Measurements from ENCODE around the gene DIP2A. TPM values are rescaled to one million over a fixed set of nuclear protein-coding genes. Genes with fewer than 3 reads are reported as not detected.
"Not testable (repeated sequence)": the region's sequence is repeated elsewhere in the genome, so short reads cannot be mapped to it uniquely, and the experiment has no call there.

Gene DIP2A
- polyA plus RNA-seq, 1 donor = 53.3 TPM

DNA sequence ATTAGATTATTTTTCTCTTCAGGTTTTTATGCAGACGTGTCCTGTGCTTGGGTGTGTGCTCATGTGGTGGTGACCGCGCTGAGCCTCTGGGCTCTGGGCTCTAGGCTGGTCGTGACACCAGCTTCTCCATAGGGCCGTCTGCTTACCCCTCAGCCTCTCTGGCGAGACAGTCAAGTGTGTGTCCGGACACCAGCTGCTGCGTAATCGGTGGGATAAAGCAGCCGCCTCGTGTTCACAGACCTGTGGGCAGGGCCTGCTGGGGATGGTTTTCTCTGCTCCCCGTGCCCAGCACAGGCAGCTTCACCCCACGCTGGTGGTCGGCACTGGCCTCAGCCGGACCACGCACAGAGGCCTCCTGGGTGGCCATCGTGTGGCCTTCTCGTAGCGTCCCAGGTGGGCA lies 33.6 kb upstream of the DIP2A start:
- Histone ChIP-seq H3K27me3 (ENCODE audit: control insufficient read depth, insufficient read depth, low read length) (no peaks in the 10 kb centered on the region), H3K9me3 (ENCODE audit: control insufficient read depth, low read depth, low read length) (no peaks in the 10 kb centered on the region), H3K4me3 (ENCODE audit: low read length) (no peak overlapping the region), H3K27ac (ENCODE audit: low read length) (no peak overlapping the region), H3K36me3 (ENCODE audit: control insufficient read depth, insufficient read depth, low read length) (peaks cover 39% of the 10 kb centered on the region), H3K4me1 (ENCODE audit: control insufficient read depth, insufficient read depth, low read length) (no peaks in the 10 kb centered on the region)
- WGBS (ENCODE audit: insufficient coverage, low lambda C conversion rate) = no CpG with 5 or more reads among the region's 19 CpGs
- no peak for DNase-seq

- no peaks in the 10 kb centered on the region for H3K27me3 ChIP-seq (ENCODE audit: control insufficient read depth, insufficient read depth, low read length)
- H3K4me3 ChIP-seq (ENCODE audit: low read length) = no peak overlapping the region
- no peak overlapping the region for H3K27ac ChIP-seq (ENCODE audit: low read length)
- no peaks in the 10 kb centered on the region for H3K9me3 ChIP-seq (ENCODE audit: control insufficient read depth, low read depth, low read length)
- peaks cover 41% of the 10 kb centered on the region for H3K36me3 ChIP-seq (ENCODE audit: control insufficient read depth, insufficient read depth, low read length)
- DNase-seq = no peak
- WGBS (ENCODE audit: insufficient coverage, low lambda C conversion rate) = no CpG with 5 or more reads among the region's 23 CpGs
- H3K4me1 ChIP-seq (ENCODE audit: control insufficient read depth, insufficient read depth, low read length) = no peaks in the 10 kb centered on the region
These were observed 33.1 kb upstream of the DIP2A start for GRCh38 chr21:46425571-46425970.

DNA sequence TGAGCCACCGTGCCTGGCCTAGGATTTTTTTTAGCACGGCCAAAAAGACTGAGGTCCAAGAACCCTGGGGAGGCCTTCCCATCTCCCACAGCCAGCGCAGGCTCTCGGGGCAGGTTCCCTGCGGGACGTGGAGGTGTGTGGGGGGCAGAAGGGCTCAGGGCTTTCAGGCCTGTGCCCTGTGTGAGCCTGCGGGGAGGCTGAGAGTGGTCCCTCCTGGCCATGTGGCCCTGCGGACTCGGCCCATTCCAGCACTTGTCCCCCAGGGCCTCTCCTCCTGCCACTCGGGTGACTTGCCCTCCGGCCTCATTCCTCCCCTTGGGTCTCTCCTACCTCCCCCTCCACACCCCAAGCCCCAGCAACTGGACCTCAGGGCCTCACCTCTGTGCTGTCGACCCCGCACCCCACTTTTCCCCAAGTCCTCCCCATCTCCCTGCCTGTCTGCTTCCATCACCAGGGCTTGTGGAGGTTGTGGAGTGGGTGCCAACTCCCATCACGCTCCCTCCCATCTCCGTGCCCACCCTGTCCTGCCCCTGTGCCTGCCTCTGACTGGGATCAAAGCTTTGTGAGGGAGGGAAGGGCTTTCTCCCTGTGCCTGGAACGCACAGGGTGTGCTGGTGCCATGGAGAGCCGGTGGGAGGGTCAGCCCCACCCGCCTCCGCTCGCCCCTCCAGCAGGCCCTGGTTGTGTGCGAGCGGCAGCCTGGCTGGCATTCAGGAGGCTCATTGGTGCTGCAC lies 32.2 kb upstream of the DIP2A start:
- no peak for DNase-seq
- H3K36me3 ChIP-seq (ENCODE audit: control insufficient read depth, insufficient read depth, low read length) = peaks cover 45% of the 10 kb centered on the region

GRCh38 chr21:46427516-46427915 lies 31.2 kb upstream of the DIP2A start:
- no CpG with 5 or more reads among the region's 14 CpGs for WGBS (ENCODE audit: insufficient coverage, low lambda C conversion rate)
- Histone ChIP-seq H3K36me3 (ENCODE audit: control insufficient read depth, insufficient read depth, low read length) (peaks cover 46% of the 10 kb centered on the region), H3K27ac (ENCODE audit: low read length) (no peak overlapping the region), H3K9me3 (ENCODE audit: control insufficient read depth, low read depth, low read length) (no peaks in the 10 kb centered on the region), H3K4me3 (ENCODE audit: low read length) (no peak overlapping the region), H3K4me1 (ENCODE audit: control insufficient read depth, insufficient read depth, low read length) (no peaks in the 10 kb centered on the region), H3K27me3 (ENCODE audit: control insufficient read depth, insufficient read depth, low read length) (no peaks in the 10 kb centered on the region)
- no peak for DNase-seq

More for the DNA sequence above, 32.2 kb upstream of the DIP2A start:
- 100% methylated on average over 1 of the region's 22 CpGs for WGBS (ENCODE audit: insufficient coverage, low lambda C conversion rate)
- Histone ChIP-seq H3K4me3 (ENCODE audit: low read length) (no peak overlapping the region), H3K9me3 (ENCODE audit: control insufficient read depth, low read depth, low read length) (no peaks in the 10 kb centered on the region), H3K27ac (ENCODE audit: low read length) (no peak overlapping the region), H3K27me3 (ENCODE audit: control insufficient read depth, insufficient read depth, low read length) (no peaks in the 10 kb centered on the region), H3K4me1 (ENCODE audit: control insufficient read depth, insufficient read depth, low read length) (no peaks in the 10 kb centered on the region)

GRCh38 chr21:46428286-46428685 lies 30.4 kb upstream of the DIP2A start:
- no peaks in the 10 kb centered on the region for H3K27me3 ChIP-seq (ENCODE audit: control insufficient read depth, insufficient read depth, low read length)
- no CpG with 5 or more reads among the region's 23 CpGs for WGBS (ENCODE audit: insufficient coverage, low lambda C conversion rate)
- no peak for DNase-seq
- no peak overlapping the region for H3K27ac ChIP-seq (ENCODE audit: low read length)
- H3K4me3 ChIP-seq (ENCODE audit: low read length) = no peak overlapping the region
- H3K4me1 ChIP-seq (ENCODE audit: control insufficient read depth, insufficient read depth, low read length) = no peaks in the 10 kb centered on the region
- H3K9me3 ChIP-seq (ENCODE audit: control insufficient read depth, low read depth, low read length) = no peaks in the 10 kb centered on the region
- peaks cover 43% of the 10 kb centered on the region for H3K36me3 ChIP-seq (ENCODE audit: control insufficient read depth, insufficient read depth, low read length)

DNA sequence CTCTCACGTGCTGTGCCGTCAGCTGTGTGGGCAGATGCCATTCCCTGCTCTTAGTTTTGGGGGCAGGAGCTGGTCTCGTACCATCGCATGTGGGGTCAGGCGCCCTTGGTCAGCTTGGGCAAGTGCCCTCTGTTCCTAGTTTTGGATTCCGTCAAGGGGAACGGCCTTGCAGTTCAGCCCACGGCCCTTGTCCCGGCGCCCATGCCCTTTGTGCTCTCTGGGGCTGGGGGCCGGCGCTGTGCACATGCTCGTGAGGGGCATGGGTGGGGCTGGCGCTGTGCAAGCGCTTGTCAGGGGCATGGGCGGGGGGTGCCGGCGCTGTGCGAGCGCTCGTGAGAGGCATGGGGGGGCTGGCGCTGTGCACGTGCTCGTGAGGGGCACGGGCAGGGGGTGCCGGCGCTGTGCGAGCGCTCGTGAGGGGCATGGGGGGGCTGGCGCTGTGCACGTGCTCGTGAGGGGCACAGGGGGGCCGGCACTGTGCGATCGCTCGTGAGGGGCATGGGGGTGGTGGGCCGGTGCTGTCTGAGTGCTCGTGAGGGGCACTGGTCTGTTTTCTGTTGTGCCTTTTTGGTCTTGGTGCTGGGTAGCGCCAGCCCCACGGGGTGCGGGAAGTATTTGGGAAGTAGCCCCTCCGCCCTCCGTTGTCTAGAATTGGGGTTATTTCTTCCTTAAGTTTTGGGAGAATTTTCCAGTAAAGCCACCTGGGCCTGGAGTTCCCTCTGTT lies 29.5 kb upstream of the DIP2A start:
- Histone ChIP-seq H3K9me3 (ENCODE audit: control insufficient read depth, low read depth, low read length) (no peaks in the 10 kb centered on the region), H3K27me3 (ENCODE audit: control insufficient read depth, insufficient read depth, low read length) (no peaks in the 10 kb centered on the region), H3K4me1 (ENCODE audit: control insufficient read depth, insufficient read depth, low read length) (no peaks in the 10 kb centered on the region), H3K36me3 (ENCODE audit: control insufficient read depth, insufficient read depth, low read length) (peaks cover 44% of the 10 kb centered on the region), H3K4me3 (ENCODE audit: low read length) (no peak overlapping the region), H3K27ac (ENCODE audit: low read length) (no peak overlapping the region)
- no CpG with 5 or more reads among the region's 44 CpGs for WGBS (ENCODE audit: insufficient coverage, low lambda C conversion rate)
- DNase-seq = no peak

DNA sequence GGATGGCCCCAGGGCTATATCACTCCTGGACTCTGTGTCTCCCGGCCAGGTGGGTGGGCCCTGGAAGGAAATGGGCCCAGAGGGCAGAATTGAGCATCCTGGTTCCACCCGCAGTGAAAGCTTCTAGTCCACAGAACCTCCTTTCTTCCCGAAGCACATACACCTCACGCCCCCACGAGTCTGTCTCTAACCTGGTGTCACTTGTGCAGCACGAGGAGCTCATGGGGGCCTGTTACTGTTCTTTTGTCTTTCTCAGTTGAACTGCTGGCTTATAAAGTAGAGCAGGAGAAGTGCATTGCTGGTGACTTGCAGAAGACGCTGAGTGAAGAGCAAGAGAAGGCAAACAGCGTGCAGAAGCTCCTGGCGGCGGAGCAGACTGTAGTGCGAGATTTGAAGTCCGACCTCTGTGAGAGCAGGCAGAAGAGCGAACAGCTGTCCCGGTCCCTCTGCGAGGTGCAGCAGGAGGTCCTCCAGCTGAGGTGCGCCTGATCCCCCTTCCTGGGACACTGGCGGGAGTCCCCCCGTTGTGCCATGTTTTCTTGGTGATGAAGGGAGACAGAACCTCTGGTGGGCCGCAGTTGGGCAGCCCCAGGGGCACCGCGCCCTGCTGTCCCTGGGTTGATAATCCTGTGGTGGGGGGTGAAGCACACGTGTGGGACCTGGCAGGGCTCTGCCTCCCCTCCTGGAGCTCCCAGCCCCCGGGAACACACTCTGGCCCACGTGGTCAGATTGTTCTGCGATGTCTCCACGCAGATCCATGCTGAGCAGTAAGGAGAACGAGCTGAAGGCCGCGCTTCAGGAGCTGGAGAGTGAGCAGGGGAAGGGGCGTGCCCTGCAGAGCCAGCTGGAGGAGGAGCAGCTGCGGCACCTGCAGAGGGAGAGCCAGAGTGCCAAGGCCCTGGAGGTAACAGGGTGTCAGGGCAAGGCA lies 28.7 kb upstream of the DIP2A start:
- peaks cover 51% of the 10 kb centered on the region for H3K36me3 ChIP-seq (ENCODE audit: control insufficient read depth, insufficient read depth, low read length)
- no peak overlapping the region for H3K27ac ChIP-seq (ENCODE audit: low read length)
- no peaks in the 10 kb centered on the region for H3K27me3 ChIP-seq (ENCODE audit: control insufficient read depth, insufficient read depth, low read length)
- H3K4me1 ChIP-seq (ENCODE audit: control insufficient read depth, insufficient read depth, low read length) = no peaks in the 10 kb centered on the region
- no peak overlapping the region for H3K4me3 ChIP-seq (ENCODE audit: low read length)
- DNase-seq = no peak
- no CpG with 5 or more reads among the region's 31 CpGs for WGBS (ENCODE audit: insufficient coverage, low lambda C conversion rate)
- H3K9me3 ChIP-seq (ENCODE audit: control insufficient read depth, low read depth, low read length) = no peaks in the 10 kb centered on the region

DNA sequence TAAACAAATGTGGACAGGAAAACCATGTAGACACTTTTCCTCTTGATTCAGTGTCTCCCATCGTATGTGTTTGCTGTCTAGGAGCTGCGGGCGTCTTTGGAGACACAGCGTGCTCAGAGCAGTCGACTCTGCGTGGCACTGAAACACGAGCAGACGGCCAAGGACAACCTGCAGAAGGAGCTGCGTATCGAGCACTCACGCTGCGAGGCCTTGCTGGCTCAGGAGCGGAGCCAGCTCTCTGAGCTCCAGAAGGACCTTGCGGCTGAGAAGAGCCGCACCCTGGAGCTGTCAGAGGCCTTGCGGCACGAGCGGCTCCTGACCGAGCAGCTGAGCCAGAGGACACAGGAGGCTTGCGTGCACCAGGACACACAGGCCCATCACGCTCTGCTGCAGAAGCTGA lies 27.2 kb upstream of the DIP2A start:
- Histone ChIP-seq H3K9me3 (ENCODE audit: control insufficient read depth, low read depth, low read length) (peaks cover 4% of the 10 kb centered on the region), H3K36me3 (ENCODE audit: control insufficient read depth, insufficient read depth, low read length) (peaks cover 58% of the 10 kb centered on the region), H3K27ac (ENCODE audit: low read length) (no peak overlapping the region), H3K4me3 (ENCODE audit: low read length) (no peak overlapping the region), H3K4me1 (ENCODE audit: control insufficient read depth, insufficient read depth, low read length) (no peaks in the 10 kb centered on the region), H3K27me3 (ENCODE audit: control insufficient read depth, insufficient read depth, low read length) (no peaks in the 10 kb centered on the region)
- no CpG with 5 or more reads among the region's 21 CpGs for WGBS (ENCODE audit: insufficient coverage, low lambda C conversion rate)
- DNase-seq = no peak

- Histone ChIP-seq H3K4me1 (ENCODE audit: control insufficient read depth, insufficient read depth, low read length) (no peaks in the 10 kb centered on the region), H3K36me3 (ENCODE audit: control insufficient read depth, insufficient read depth, low read length) (peaks cover 60% of the 10 kb centered on the region)
- no peak for DNase-seq
These were observed 26.7 kb upstream of the DIP2A start for GRCh38 chr21:46431884-46432488.

DNA sequence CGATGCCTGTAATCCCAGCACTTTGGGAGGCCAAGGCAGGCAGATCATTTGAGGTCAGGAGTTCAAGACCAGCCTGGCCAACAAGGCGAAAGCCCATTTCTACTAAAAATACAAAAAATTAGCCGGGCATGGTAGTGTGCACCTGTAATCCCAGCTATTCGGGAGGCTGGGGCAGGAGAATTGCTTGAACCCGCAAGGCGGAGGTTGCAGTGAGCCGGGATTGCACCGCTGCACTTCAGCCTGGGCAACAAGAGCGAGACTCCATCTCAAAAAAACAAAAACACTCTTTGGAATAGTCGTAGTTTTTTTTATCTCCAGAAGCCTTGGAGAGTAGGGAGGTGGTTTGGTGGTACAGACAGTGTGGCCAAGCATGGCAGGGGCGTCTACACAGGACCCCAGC lies 25.6 kb upstream of the DIP2A start:
- not testable (repeated sequence) for H3K4me3 ChIP-seq (ENCODE audit: low read length); H3K27me3 ChIP-seq (ENCODE audit: control insufficient read depth, insufficient read depth, low read length); DNase-seq; H3K4me1 ChIP-seq (ENCODE audit: control insufficient read depth, insufficient read depth, low read length); H3K27ac ChIP-seq (ENCODE audit: low read length); H3K9me3 ChIP-seq (ENCODE audit: control insufficient read depth, low read depth, low read length)
- peaks cover 59% of the 10 kb centered on the region for H3K36me3 ChIP-seq (ENCODE audit: control insufficient read depth, insufficient read depth, low read length)
- 100% methylated on average over 2 of the region's 11 CpGs for WGBS (ENCODE audit: insufficient coverage, low lambda C conversion rate)

More at GRCh38 chr21:46431884-46432488, 26.7 kb upstream of the DIP2A start:
- Histone ChIP-seq H3K4me3 (ENCODE audit: low read length) (no peak overlapping the region), H3K27me3 (ENCODE audit: control insufficient read depth, insufficient read depth, low read length) (no peaks in the 10 kb centered on the region), H3K27ac (ENCODE audit: low read length) (no peak overlapping the region), H3K9me3 (ENCODE audit: control insufficient read depth, low read depth, low read length) (peaks cover 4% of the 10 kb centered on the region)
- WGBS (ENCODE audit: insufficient coverage, low lambda C conversion rate) = 91% methylated on average over 9 of the region's 22 CpGs
